SK-N-MC (cell line): ENCODE measurements around the gene MTFR1L.

Experiments
- EZH2 ChIP-seq: fragments of 200-600 bp; sonication (generic); IDR thresholded peaks from one replicate; pipeline ENCODE4 v1.6.1; 2017; ENCODE audit warnings: antibody characterized with exemption
- POLR2AphosphoS5 ChIP-seq: IDR thresholded peaks from 2 replicates; pipeline ENCODE4 v1.6.1; 2012; ENCODE audit warnings: mild to moderate bottlenecking, low read depth, low read length, borderline replicate concordance

GRCh38 chr1:25813734-25814471 is 5.9 kb upstream of the MTFR1L start:
- TF ChIP-seq POLR2AphosphoS5 (no peak), EZH2 (no peak)
